ENCODE data around the gene SOBP.

The SOBP gene

GRCh38 chr6:107509506-107509905 is 19.6 kb downstream of the SOBP start:
- TF ChIP-seq ZNF8 (CRISPR knock-in tag; IDR thresholded peaks at IDR 0.05) = no peak
- TF ChIP-seq PPARA (CRISPR knock-in tag; IDR thresholded peaks at IDR 0.05; ENCODE audit: borderline replicate concordance) = no peak
- TF ChIP-seq, protein P1, sequence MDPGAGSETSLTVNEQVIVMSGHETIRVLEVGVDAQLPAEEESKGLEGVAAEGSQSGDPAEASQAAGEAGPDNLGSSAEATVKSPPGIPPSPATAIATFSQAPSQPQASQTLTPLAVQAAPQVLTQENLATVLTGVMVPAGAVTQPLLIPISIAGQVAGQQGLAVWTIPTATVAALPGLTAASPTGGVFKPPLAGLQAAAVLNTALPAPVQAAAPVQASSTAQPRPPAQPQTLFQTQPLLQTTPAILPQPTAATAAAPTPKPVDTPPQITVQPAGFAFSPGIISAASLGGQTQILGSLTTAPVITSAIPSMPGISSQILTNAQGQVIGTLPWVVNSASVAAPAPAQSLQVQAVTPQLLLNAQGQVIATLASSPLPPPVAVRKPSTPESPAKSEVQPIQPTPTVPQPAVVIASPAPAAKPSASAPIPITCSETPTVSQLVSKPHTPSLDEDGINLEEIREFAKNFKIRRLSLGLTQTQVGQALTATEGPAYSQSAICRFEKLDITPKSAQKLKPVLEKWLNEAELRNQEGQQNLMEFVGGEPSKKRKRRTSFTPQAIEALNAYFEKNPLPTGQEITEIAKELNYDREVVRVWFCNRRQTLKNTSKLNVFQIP (CRISPR knock-in tag; IDR thresholded peaks at IDR 0.05; ENCODE audit: borderline replicate concordance, low read depth) = no peak
- TF ChIP-seq, protein P2, sequence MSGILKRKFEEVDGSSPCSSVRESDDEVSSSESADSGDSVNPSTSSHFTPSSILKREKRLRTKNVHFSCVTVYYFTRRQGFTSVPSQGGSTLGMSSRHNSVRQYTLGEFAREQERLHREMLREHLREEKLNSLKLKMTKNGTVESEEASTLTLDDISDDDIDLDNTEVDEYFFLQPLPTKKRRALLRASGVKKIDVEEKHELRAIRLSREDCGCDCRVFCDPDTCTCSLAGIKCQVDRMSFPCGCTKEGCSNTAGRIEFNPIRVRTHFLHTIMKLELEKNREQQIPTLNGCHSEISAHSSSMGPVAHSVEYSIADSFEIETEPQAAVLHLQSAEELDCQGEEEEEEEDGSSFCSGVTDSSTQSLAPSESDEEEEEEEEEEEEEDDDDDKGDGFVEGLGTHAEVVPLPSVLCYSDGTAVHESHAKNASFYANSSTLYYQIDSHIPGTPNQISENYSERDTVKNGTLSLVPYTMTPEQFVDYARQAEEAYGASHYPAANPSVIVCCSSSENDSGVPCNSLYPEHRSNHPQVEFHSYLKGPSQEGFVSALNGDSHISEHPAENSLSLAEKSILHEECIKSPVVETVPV (CRISPR knock-in tag; IDR thresholded peaks at IDR 0.05) = no peak
- no peak for TF ChIP-seq BACH2 (CRISPR knock-in tag; IDR thresholded peaks at IDR 0.05; ENCODE audit: borderline replicate concordance)
- no peak for TF ChIP-seq GLIS3 (CRISPR knock-in tag; IDR thresholded peaks at IDR 0.05)
- no peak for TF ChIP-seq ZFP3 (CRISPR knock-in tag; IDR thresholded peaks at IDR 0.05)
- TF ChIP-seq PATZ1 (CRISPR knock-in tag; IDR thresholded peaks at IDR 0.05; ENCODE audit: borderline replicate concordance) = no peak
- TF ChIP-seq, protein P3, sequence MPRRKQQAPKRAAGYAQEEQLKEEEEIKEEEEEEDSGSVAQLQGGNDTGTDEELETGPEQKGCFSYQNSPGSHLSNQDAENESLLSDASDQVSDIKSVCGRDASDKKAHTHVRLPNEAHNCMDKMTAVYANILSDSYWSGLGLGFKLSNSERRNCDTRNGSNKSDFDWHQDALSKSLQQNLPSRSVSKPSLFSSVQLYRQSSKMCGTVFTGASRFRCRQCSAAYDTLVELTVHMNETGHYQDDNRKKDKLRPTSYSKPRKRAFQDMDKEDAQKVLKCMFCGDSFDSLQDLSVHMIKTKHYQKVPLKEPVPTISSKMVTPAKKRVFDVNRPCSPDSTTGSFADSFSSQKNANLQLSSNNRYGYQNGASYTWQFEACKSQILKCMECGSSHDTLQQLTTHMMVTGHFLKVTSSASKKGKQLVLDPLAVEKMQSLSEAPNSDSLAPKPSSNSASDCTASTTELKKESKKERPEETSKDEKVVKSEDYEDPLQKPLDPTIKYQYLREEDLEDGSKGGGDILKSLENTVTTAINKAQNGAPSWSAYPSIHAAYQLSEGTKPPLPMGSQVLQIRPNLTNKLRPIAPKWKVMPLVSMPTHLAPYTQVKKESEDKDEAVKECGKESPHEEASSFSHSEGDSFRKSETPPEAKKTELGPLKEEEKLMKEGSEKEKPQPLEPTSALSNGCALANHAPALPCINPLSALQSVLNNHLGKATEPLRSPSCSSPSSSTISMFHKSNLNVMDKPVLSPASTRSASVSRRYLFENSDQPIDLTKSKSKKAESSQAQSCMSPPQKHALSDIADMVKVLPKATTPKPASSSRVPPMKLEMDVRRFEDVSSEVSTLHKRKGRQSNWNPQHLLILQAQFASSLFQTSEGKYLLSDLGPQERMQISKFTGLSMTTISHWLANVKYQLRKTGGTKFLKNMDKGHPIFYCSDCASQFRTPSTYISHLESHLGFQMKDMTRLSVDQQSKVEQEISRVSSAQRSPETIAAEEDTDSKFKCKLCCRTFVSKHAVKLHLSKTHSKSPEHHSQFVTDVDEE (CRISPR knock-in tag; IDR thresholded peaks at IDR 0.05) = no peak
- TF ChIP-seq ZNF565 (CRISPR knock-in tag; conservative IDR thresholded peaks at IDR 0.05; ENCODE audit: low read depth) = no peak
- TF ChIP-seq SNAI2 (CRISPR knock-in tag; IDR thresholded peaks at IDR 0.05) = no peak
- no peak for TF ChIP-seq ZC3H10 (CRISPR knock-in tag; IDR thresholded peaks at IDR 0.05)
- no peak for ATAC-seq

DNA sequence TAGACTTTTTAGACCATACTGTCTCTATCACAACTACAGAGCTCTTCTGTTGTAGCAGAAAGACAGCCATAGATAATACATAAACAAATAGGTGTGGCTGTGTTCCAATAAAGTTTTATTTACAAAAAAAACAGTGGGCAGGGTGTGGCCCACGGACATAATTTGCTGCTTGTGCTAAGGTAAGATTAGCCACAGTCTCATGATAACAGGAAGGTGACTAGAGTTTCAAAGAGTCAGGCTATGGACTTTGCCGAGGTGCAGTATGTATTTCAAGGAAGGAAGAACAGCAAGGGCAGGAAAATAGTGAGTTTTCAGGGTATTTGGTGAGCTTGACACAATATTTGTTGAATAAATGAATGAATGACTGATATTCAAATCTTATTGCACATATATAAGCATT is 20.2 kb downstream of the SOBP start:
- TF ChIP-seq SNAI2 (CRISPR knock-in tag; IDR thresholded peaks at IDR 0.05) = no peak
- no peak for TF ChIP-seq ESRRG (CRISPR knock-in tag; IDR thresholded peaks at IDR 0.05)
- TF ChIP-seq ISL1 (CRISPR knock-in tag; IDR thresholded peaks at IDR 0.05) = no peak
- TF ChIP-seq ZNF8 (CRISPR knock-in tag; IDR thresholded peaks at IDR 0.05) = no peak
- no peak for TF ChIP-seq GLIS3 (CRISPR knock-in tag; IDR thresholded peaks at IDR 0.05)
- no peak for TF ChIP-seq OSR1 (CRISPR knock-in tag; IDR thresholded peaks at IDR 0.05)
- no peak for TF ChIP-seq RARB (CRISPR knock-in tag; IDR thresholded peaks at IDR 0.05)
- no peak for TF ChIP-seq ARNTL (CRISPR knock-in tag; IDR thresholded peaks at IDR 0.05; ENCODE audit: borderline replicate concordance, low read depth)
- TF ChIP-seq ZFP30 (CRISPR knock-in tag; IDR thresholded peaks at IDR 0.05) = no peak
- TF ChIP-seq, protein P1 (CRISPR knock-in tag; IDR thresholded peaks at IDR 0.05; ENCODE audit: borderline replicate concordance, low read depth) = no peak
- no peak for TF ChIP-seq TCF4 (CRISPR knock-in tag; IDR thresholded peaks at IDR 0.05; ENCODE audit: borderline replicate concordance)
- TF ChIP-seq, protein P2 (CRISPR knock-in tag; IDR thresholded peaks at IDR 0.05) = no peak
- TF ChIP-seq ZC3H10 (CRISPR knock-in tag; IDR thresholded peaks at IDR 0.05) = no peak
- TF ChIP-seq, protein P3 (CRISPR knock-in tag; IDR thresholded peaks at IDR 0.05) = no peak
- no peak for TF ChIP-seq PPARA (CRISPR knock-in tag; IDR thresholded peaks at IDR 0.05; ENCODE audit: borderline replicate concordance)
- TF ChIP-seq CSDC2 (CRISPR knock-in tag; IDR thresholded peaks at IDR 0.05) = no peak
- no peak for ATAC-seq

Data from SK-N-SH treated with all-trans-retinoic acid at 6 μM for 48 hours (cell line).